Colonic mucosa (tissue), 4 donors: ENCODE results near the gene CEMIP. TPM values are rescaled to one million over a fixed set of nuclear protein-coding genes. Genes with fewer than 3 reads are reported as not detected.
"Not testable (repeated sequence)": the region's sequence is repeated elsewhere in the genome, so short reads cannot be mapped to it uniquely, and the experiment has no call there.

ENCODE experiments used
- DNase-seq: peaks from one replicate; pipeline ENCODE4 v3.0.0-alpha.2; 2020
- H3K27ac ChIP-seq: fragments of 200-600 bp; one replicate; pipeline ENCODE4 v1.8.0; 2021
- H3K27me3 ChIP-seq: fragments of 200-600 bp; one replicate; pipeline ENCODE4 v1.8.0; 2021
- H3K36me3 ChIP-seq: fragments of 200-600 bp; one replicate; pipeline ENCODE4 v1.8.0; 2021
- H3K4me1 ChIP-seq: fragments of 200-600 bp; one replicate; pipeline ENCODE4 v1.8.0; 2021; ENCODE audit warnings: mild to moderate bottlenecking
- H3K4me3 ChIP-seq: fragments of 200-600 bp; one replicate; pipeline ENCODE4 v1.8.0; 2021
- H3K9ac ChIP-seq, 2 donors: one replicate each; pipeline ENCODE4 v1.7.0; 2013; ENCODE audit warnings: control low read depth in 2 of 2, low read depth in 2 of 2, low read length in 2 of 2
- H3K9me3 ChIP-seq: fragments of 200-600 bp; one replicate; pipeline ENCODE4 v1.8.0; 2021
- CTCF ChIP-seq: fragments of 200-600 bp; IDR thresholded peaks from one replicate; pipeline ENCODE4 v1.8.0; 2022; ENCODE audit warnings: antibody characterized with exemption, mild to moderate bottlenecking
- intact Hi-C: fragments of 100-400 bp; cut with DNase I; formaldehyde crosslinking; loops from one replicate; pipeline ENCODE4 v1.14.1; 2022
- total RNA-seq, 2 donors: library from RNA; stranded (reverse); fragmentation: NEBNext Ultra II Directional in 1 of 2; extraction: Animal tissue kit (Norgen Biotek cat#: 25700) in 1 of 2; gene quantifications; one replicate each; pipeline ENCODE4 v1.2.1, GENCODE V29; 2021
- donor health status: healthy.
- donor health status: DM: no; HTN: no; CAD: no.
- donor health status: DM: no; HTN: no; CAD: no.

The CEMIP gene
- total RNA-seq, 2 donors from 2014 or later = 2.1 to 2.9 TPM

GRCh38 chr15:80754014-80754413, 25.2 kb upstream of the CEMIP start:
- intact Hi-C loops = no loop called here
- TF ChIP-seq CTCF = no peak
- Histone ChIP-seq H3K9ac (no peak overlapping the region), H3K27me3 (no peaks in the 10 kb centered on the region), H3K4me3 (no peak overlapping the region), H3K9me3 (no peaks in the 10 kb centered on the region), H3K4me1 (no peaks in the 10 kb centered on the region), H3K36me3 (no peaks in the 10 kb centered on the region), H3K27ac (no peak overlapping the region)
- DNase-seq = no peak

GRCh38 chr15:80755885-80756284, 23.3 kb upstream of the CEMIP start:
- TF ChIP-seq CTCF = no peak
- no peak overlapping the region for H3K9ac ChIP-seq
- H3K27me3 ChIP-seq = no peaks in the 10 kb centered on the region
- intact Hi-C loops = no loop called here
- no peak overlapping the region for H3K27ac ChIP-seq
- no peaks in the 10 kb centered on the region for H3K36me3 ChIP-seq
- no peaks in the 10 kb centered on the region for H3K9me3 ChIP-seq
- no peaks in the 10 kb centered on the region for H3K4me1 ChIP-seq
- DNase-seq = no peak
- H3K4me3 ChIP-seq = no peak overlapping the region

GRCh38 chr15:80758130-80758745, 20.9 kb upstream of the CEMIP start:
- no peak overlapping the region for H3K27ac ChIP-seq
- no peak for DNase-seq
- H3K9ac ChIP-seq = no peak overlapping the region
- no peaks in the 10 kb centered on the region for H3K27me3 ChIP-seq
- intact Hi-C loops = no loop called here
- TF ChIP-seq CTCF = no peak
- H3K4me3 ChIP-seq = no peak overlapping the region
- no peaks in the 10 kb centered on the region for H3K36me3 ChIP-seq
- no peaks in the 10 kb centered on the region for H3K4me1 ChIP-seq
- no peaks in the 10 kb centered on the region for H3K9me3 ChIP-seq

GRCh38 chr15:80760960-80761359, 18.2 kb upstream of the CEMIP start:
- Histone ChIP-seq H3K4me1 (no peaks in the 10 kb centered on the region), H3K27me3 (no peaks in the 10 kb centered on the region), H3K9ac (no peak overlapping the region), H3K27ac (no peak overlapping the region), H3K9me3 (no peaks in the 10 kb centered on the region), H3K4me3 (no peak overlapping the region), H3K36me3 (no peaks in the 10 kb centered on the region)
- no peak for DNase-seq
- intact Hi-C loops = no loop called here
- TF ChIP-seq CTCF = no peak

GRCh38 chr15:80761754-80762153, 17.4 kb upstream of the CEMIP start:
- H3K36me3 ChIP-seq = no peaks in the 10 kb centered on the region
- no peaks in the 10 kb centered on the region for H3K27me3 ChIP-seq
- no peak overlapping the region for H3K4me3 ChIP-seq
- DNase-seq = no peak
- H3K4me1 ChIP-seq = no peaks in the 10 kb centered on the region
- intact Hi-C loops = no loop called here
- no peaks in the 10 kb centered on the region for H3K9me3 ChIP-seq
- no peak for TF ChIP-seq CTCF
- no peak overlapping the region for H3K27ac ChIP-seq
- no peak overlapping the region for H3K9ac ChIP-seq

GRCh38 chr15:80763235-80763634, 15.9 kb upstream of the CEMIP start:
- DNase-seq, H3K4me3 ChIP-seq, intact Hi-C loops, H3K9ac ChIP-seq, H3K27ac ChIP-seq, H3K4me1 ChIP-seq, H3K9me3 ChIP-seq, H3K27me3 ChIP-seq, H3K36me3 ChIP-seq: not testable (repeated sequence)
